ENCODE data around the gene TTR. TPM values are rescaled to one million over a fixed set of nuclear protein-coding genes. Genes with fewer than 3 reads are reported as not detected.

TTR gene
- total and polyA plus RNA-seq, 7 donors: 0.31 to 7.2 (median 0.82) TPM; not detected in 4

DNA sequence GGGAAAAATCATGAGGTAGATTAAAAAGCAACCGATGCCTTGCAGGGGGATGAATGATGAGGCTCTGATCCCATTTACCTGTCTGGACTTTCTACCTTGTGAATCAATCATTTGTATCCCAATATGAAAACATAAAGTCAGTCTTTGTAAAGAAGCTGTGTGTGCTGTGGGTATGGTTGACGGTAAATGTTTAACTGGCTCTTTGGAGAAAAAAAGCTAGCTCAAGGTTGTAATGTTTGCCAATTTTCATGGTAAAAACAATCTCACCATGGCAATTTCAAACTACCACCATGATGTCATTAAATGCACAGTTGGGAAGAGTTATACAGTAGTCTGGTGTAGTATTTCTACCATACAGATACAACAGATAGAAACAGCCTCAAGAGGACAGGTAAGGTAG is 14.6 kb downstream of the TTR start:
- DNase-seq: no peak
- intact Hi-C loops (cut with DNase I): no loop called here
- no peaks in the 10 kb centered on the region for H3K9me3 ChIP-seq
- H3K4me1 ChIP-seq: no peaks in the 10 kb centered on the region
- no peak for TF ChIP-seq POLR2AphosphoS5 (IDR thresholded peaks at IDR 0.05)
- no peak for TF ChIP-seq POLR2A (IDR thresholded peaks at IDR 0.05)
- no peak for TF ChIP-seq EP300 (IDR thresholded peaks at IDR 0.05)
- 22 to 68% methylated on average over 2 of the region's 2 CpGs for WGBS, 2 donors
- no peak overlapping the region for H3K4me3 ChIP-seq
- no peaks in the 10 kb centered on the region for H3K27me3 ChIP-seq
- no peak overlapping the region for H3K27ac ChIP-seq
- no peaks in the 10 kb centered on the region for H3K36me3 ChIP-seq

DNA sequence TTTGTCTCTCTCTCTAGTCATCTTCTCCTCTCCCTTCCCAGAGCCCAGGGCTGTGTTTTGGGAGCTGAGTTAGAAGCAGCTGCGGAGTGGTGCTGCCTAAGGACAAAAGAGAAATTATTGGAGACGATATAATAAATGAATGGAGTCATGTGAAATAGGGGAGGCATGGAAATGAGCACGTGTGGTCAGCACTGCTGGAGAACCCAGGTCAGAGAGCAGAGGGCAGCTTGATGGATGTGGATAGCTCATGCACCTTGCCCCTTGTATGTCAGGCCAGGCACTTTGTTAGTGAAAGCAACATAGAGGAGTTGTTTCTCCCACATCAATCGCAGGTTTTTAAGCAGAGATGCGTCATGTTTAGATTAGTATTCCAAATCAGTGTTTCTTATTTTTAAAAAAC is 15.7 kb downstream of the TTR start:
- no peak for TF ChIP-seq EP300 (IDR thresholded peaks at IDR 0.05)
- TF ChIP-seq POLR2A (IDR thresholded peaks at IDR 0.05): no peak
- no peak for TF ChIP-seq POLR2AphosphoS5 (IDR thresholded peaks at IDR 0.05)
- TF ChIP-seq CTCF (IDR thresholded peaks at IDR 0.05): no peak
- no peak for DNase-seq
- WGBS, 2 donors: 90 to 94% methylated on average over 5 of the region's 5 CpGs
- Histone ChIP-seq H3K27ac (no peak overlapping the region), H3K9me3 (no peaks in the 10 kb centered on the region), H3K27me3 (no peaks in the 10 kb centered on the region), H3K4me3 (no peak overlapping the region), H3K36me3 (no peaks in the 10 kb centered on the region), H3K4me1 (no peaks in the 10 kb centered on the region)
- intact Hi-C loops (cut with DNase I): no loop called here

DNA sequence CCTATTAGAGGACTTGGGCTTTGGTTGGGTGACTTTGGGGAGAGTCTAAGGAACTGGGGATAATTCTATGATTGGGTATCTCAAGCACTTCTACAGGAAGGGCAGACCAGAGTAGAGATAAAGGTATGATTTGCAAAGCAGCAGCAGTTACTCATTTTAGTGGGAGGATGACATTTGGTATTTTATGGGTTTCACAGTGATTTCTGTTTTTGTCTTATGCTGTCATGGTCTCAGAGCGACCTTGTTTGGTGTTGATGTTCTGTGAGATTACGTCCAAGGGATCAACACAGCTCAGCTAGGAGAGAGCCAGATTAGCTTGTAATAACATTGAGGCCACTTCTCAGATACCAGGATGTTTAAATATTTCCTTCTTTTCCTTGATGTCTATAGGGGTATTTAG is 18.2 kb downstream of the TTR start:
- Histone ChIP-seq H3K27me3 (no peaks in the 10 kb centered on the region), H3K4me3 (no peak overlapping the region), H3K27ac (no peak overlapping the region), H3K9me3 (no peaks in the 10 kb centered on the region), H3K36me3 (no peaks in the 10 kb centered on the region), H3K4me1 (no peaks in the 10 kb centered on the region)
- intact Hi-C loops (cut with DNase I): no loop called here
- TF ChIP-seq EP300 (IDR thresholded peaks at IDR 0.05) (no peak), CTCF (IDR thresholded peaks at IDR 0.05) (no peak), POLR2A (IDR thresholded peaks at IDR 0.05) (no peak), POLR2AphosphoS5 (IDR thresholded peaks at IDR 0.05) (no peak)
- WGBS, 2 donors: 83 to 85% methylated on average over 2 of the region's 2 CpGs
- DNase-seq: no peak

GRCh38 chr18:31610286-31611205 is 18.9 kb downstream of the TTR start:
- TF ChIP-seq EP300 (IDR thresholded peaks at IDR 0.05): no peak
- no peak for TF ChIP-seq POLR2AphosphoS5 (IDR thresholded peaks at IDR 0.05)
- no peak for TF ChIP-seq CTCF (IDR thresholded peaks at IDR 0.05)
- TF ChIP-seq POLR2A (IDR thresholded peaks at IDR 0.05): no peak
- intact Hi-C loops (cut with DNase I): no loop called here
- WGBS, 2 donors: 41 to 55% methylated on average over 8 of the region's 8 CpGs

DNA sequence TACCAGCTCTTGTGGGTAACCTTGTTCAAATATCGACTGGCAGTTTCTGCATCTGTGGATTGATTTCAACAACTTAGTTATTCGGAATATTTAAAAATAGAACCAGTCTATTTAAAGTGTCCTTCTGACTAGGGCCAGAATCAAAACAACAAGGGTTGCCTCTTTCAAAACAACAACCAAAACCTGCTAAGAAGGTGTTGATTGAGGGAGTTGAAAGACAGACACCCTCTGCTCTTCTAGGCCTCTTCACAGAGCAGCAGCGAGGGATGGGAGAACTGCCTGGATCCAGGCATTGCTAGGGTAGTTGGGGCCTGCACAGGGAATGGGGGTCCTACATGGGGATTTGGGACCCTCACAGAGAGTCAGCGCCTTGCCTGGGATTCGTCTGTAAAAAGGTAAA is 19.8 kb downstream of the TTR start:
- no peaks in the 10 kb centered on the region for H3K9me3 ChIP-seq
- no peaks in the 10 kb centered on the region for H3K4me1 ChIP-seq
- no peak overlapping the region for H3K4me3 ChIP-seq
- H3K36me3 ChIP-seq: no peaks in the 10 kb centered on the region
- 93 to 94% methylated on average over 5 of the region's 5 CpGs for WGBS, 2 donors
- TF ChIP-seq EP300 (IDR thresholded peaks at IDR 0.05): no peak
- TF ChIP-seq POLR2AphosphoS5 (IDR thresholded peaks at IDR 0.05): no peak
- TF ChIP-seq CTCF (IDR thresholded peaks at IDR 0.05): no peak
- no peak for TF ChIP-seq POLR2A (IDR thresholded peaks at IDR 0.05)
- no peak overlapping the region for H3K27ac ChIP-seq
- H3K27me3 ChIP-seq: no peaks in the 10 kb centered on the region
- no peak for DNase-seq
- intact Hi-C loops (cut with DNase I): no loop called here

More at GRCh38 chr18:31610286-31611205, 18.9 kb downstream of the TTR start:
- Histone ChIP-seq H3K27ac (no peak overlapping the region), H3K27me3 (no peaks in the 10 kb centered on the region), H3K36me3 (no peaks in the 10 kb centered on the region), H3K9me3 (no peaks in the 10 kb centered on the region), H3K4me3 (no peak overlapping the region), H3K4me1 (no peaks in the 10 kb centered on the region)
- DNase-seq: no peak
